ENCODE results near the gene SLC22A16. TPM values are rescaled to one million over a fixed set of nuclear protein-coding genes. Genes with fewer than 3 reads are reported as not detected.

SLC22A16 gene
- total and polyA plus RNA-seq, 2 donors (not counting 1 experiment from before 2014, with no cell fraction given), result not detected

DNA sequence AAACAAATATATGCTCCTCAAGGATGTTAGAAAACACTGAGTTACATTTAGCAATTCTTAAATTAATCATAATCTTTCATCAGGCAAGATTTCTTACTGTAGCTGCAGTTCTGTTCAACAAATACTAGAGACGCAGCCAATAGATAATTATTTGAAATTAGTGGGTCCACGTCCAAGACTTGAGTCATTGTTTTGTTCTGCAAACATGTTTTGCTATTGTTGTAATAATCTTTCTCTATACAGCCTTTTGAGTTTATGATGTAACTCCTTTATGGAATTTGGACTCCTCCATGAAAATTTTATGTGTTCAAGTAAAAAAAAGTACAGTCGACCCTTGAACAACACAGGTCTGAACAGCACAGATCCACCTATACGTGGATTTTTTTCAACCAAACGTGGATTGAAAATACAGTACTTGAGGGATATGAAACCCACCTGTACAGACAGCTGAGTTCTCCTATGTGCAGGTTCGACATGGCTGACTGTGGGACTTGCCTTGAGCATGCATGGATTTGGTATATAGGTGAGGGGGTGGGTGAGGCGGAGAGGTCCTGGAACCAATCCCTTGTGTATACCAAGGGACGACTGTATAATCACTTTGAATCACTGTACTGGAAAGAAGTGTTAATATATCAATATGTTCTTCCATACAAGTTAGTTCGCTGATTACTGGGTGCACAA is 41.3 kb upstream of the SLC22A16 start:
- H3K4me1 ChIP-seq (ENCODE audit: control insufficient read depth in 2 of 2, insufficient read depth in 2 of 2, low read length in 2 of 2), result no peaks in the 10 kb centered on the region
- no peak overlapping the region for H3K4me3 Mint-ChIP-seq
- no peak for TF ChIP-seq EZH2 (IDR thresholded peaks at IDR 0.05; ENCODE audit: borderline replicate concordance, insufficient read depth, low read depth, low read length, poor library complexity, severe bottlenecking)
- TF ChIP-seq, protein P1, sequence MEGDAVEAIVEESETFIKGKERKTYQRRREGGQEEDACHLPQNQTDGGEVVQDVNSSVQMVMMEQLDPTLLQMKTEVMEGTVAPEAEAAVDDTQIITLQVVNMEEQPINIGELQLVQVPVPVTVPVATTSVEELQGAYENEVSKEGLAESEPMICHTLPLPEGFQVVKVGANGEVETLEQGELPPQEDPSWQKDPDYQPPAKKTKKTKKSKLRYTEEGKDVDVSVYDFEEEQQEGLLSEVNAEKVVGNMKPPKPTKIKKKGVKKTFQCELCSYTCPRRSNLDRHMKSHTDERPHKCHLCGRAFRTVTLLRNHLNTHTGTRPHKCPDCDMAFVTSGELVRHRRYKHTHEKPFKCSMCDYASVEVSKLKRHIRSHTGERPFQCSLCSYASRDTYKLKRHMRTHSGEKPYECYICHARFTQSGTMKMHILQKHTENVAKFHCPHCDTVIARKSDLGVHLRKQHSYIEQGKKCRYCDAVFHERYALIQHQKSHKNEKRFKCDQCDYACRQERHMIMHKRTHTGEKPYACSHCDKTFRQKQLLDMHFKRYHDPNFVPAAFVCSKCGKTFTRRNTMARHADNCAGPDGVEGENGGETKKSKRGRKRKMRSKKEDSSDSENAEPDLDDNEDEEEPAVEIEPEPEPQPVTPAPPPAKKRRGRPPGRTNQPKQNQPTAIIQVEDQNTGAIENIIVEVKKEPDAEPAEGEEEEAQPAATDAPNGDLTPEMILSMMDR (IDR thresholded peaks at IDR 0.05), result no peak
- no peak overlapping the region for H2AFZ ChIP-seq (ENCODE audit: insufficient read depth, low read depth, low read length, poor library complexity, severe bottlenecking)
- ATAC-seq (ENCODE audit: low read depth) (no peak), DNase-seq (no peak)
- no peak overlapping the region for H3K27ac ChIP-seq (ENCODE audit: low read length in 2 of 2)
- no peaks in the 10 kb centered on the region for H3K36me3 ChIP-seq (replicated peaks in 1 of 2; ENCODE audit: control extremely low read depth in 1 of 2, control insufficient read depth in 1 of 2, extremely low read depth in 1 of 2, insufficient read depth in 2 of 2, low read length in 1 of 2)
- H3K9ac ChIP-seq (ENCODE audit: low read length), result no peak overlapping the region
- no peaks in the 10 kb centered on the region for H3K27me3 ChIP-seq (replicated peaks in 1 of 4; ENCODE audit: control extremely low read depth in 1 of 4, control insufficient read depth in 3 of 4, insufficient read depth in 4 of 4, low read length in 3 of 4)
- intact Hi-C loops (cut with micrococcal nuclease), result no loop called here
- peaks cover 2% of the 10 kb centered on the region for H3K4me1 Mint-ChIP-seq
- POLR2A ChIA-PET, result no interaction called here
- no peak overlapping the region for H3K4me3 ChIP-seq (ENCODE audit: control extremely low read depth in 1 of 5, extremely low read depth in 1 of 5, insufficient read depth in 1 of 5, low read depth in 2 of 5, low read length in 4 of 5)
- CTCF ChIA-PET, result interaction anchor here (0.7 kb wide), 1 partner anchor 691 kb away, joined by 4 read pairs; no protein-coding TSS in a partner anchor
- H3K27ac Mint-ChIP-seq, result no peak overlapping the region
- H3K27me3 Mint-ChIP-seq, result peaks cover 14% of the 10 kb centered on the region
- WGBS (ENCODE audit: insufficient coverage), result 67% methylated on average over 1 of the region's 9 CpGs
- no peaks in the 10 kb centered on the region for H3K9me3 Mint-ChIP-seq (ENCODE audit: insufficient read depth)
- H3K79me2 ChIP-seq (ENCODE audit: control insufficient read depth, insufficient read depth, low read length), result no peaks in the 10 kb centered on the region
- H3K4me2 ChIP-seq (replicated peaks; ENCODE audit: low read depth, low read length, poor library complexity, severe bottlenecking), result no peak overlapping the region
- H3K9me3 ChIP-seq (ENCODE audit: control extremely low read depth in 1 of 3, control insufficient read depth in 2 of 3, insufficient read depth in 1 of 3, low read length in 2 of 3), result no peaks in the 10 kb centered on the region
- no peaks in the 10 kb centered on the region for H4K20me1 ChIP-seq (ENCODE audit: control insufficient read depth, insufficient read depth, low read length, poor library complexity, severe bottlenecking)

DNA sequence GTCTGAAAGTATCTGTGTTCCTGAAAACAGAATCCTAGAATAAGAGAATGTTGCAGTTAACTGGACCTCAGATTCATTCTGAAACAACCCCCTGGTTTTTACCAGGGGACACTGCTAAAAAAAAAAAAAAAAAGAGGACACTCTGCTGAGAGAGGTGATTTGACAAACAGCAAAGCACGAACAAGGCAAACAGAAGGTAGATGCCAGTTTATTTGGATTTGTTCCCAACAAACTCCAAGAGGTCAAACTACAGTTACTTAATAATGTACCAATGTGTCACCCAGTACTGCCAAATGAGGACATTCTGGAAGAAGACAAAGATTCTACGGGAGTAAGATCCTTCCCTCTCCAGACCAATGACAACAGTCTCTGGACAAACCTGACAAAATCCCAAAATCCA is 40.6 kb upstream of the SLC22A16 start:
- Histone ChIP-seq H3K4me2 (replicated peaks; ENCODE audit: low read depth, low read length, poor library complexity, severe bottlenecking) (no peak overlapping the region), H2AFZ (ENCODE audit: insufficient read depth, low read depth, low read length, poor library complexity, severe bottlenecking) (no peak overlapping the region), H3K4me3 (ENCODE audit: control extremely low read depth in 1 of 5, extremely low read depth in 1 of 5, insufficient read depth in 1 of 5, low read depth in 2 of 5, low read length in 4 of 5) (no peak overlapping the region), H3K9ac (ENCODE audit: low read length) (no peak overlapping the region), H3K9me3 (ENCODE audit: control extremely low read depth in 1 of 3, control insufficient read depth in 2 of 3, insufficient read depth in 1 of 3, low read length in 2 of 3) (no peaks in the 10 kb centered on the region), H3K27ac (ENCODE audit: low read length in 2 of 2) (no peak overlapping the region), H3K36me3 (replicated peaks in 1 of 2; ENCODE audit: control extremely low read depth in 1 of 2, control insufficient read depth in 1 of 2, extremely low read depth in 1 of 2, insufficient read depth in 2 of 2, low read length in 1 of 2) (no peaks in the 10 kb centered on the region), H4K20me1 (ENCODE audit: control insufficient read depth, insufficient read depth, low read length, poor library complexity, severe bottlenecking) (no peaks in the 10 kb centered on the region), H3K27me3 (replicated peaks in 1 of 4; ENCODE audit: control extremely low read depth in 1 of 4, control insufficient read depth in 3 of 4, insufficient read depth in 4 of 4, low read length in 3 of 4) (no peaks in the 10 kb centered on the region), H3K79me2 (ENCODE audit: control insufficient read depth, insufficient read depth, low read length) (no peaks in the 10 kb centered on the region), H3K4me1 (ENCODE audit: control insufficient read depth in 2 of 2, insufficient read depth in 2 of 2, low read length in 2 of 2) (no peaks in the 10 kb centered on the region)
- no peak overlapping the region for H3K4me3 Mint-ChIP-seq
- TF ChIP-seq, protein P1 (IDR thresholded peaks at IDR 0.05), result no peak
- no peak for TF ChIP-seq EZH2 (IDR thresholded peaks at IDR 0.05; ENCODE audit: borderline replicate concordance, insufficient read depth, low read depth, low read length, poor library complexity, severe bottlenecking)
- H3K27ac Mint-ChIP-seq, result no peak overlapping the region
- DNase-seq (no peak), ATAC-seq (ENCODE audit: low read depth) (no peak)
- peaks cover 2% of the 10 kb centered on the region for H3K4me1 Mint-ChIP-seq
- ChIA-PET POLR2A (no interaction called here), CTCF (no interaction called here)
- intact Hi-C loops (cut with micrococcal nuclease), result no loop called here
- no peaks in the 10 kb centered on the region for H3K9me3 Mint-ChIP-seq (ENCODE audit: insufficient read depth)
- 100% methylated on average over 1 of the region's 2 CpGs for WGBS (ENCODE audit: insufficient coverage)
- H3K27me3 Mint-ChIP-seq, result peaks cover 14% of the 10 kb centered on the region

Measured in B cell (primary cell).